HCT116 (cell line): ENCODE measurements around the gene RCL1. TPM values are rescaled to one million over a fixed set of nuclear protein-coding genes. Genes with fewer than 3 reads are reported as not detected.

Source experiments
- ATAC-seq: fragments of 200-7000 bp; cut with Tn5 transposase; 2 replicates; pipeline ENCODE4 v1.9.1; 2020; ENCODE audit warnings: mild to moderate bottlenecking, moderate library complexity
- BruUV-seq: library from RNA; stranded (reverse); fragments of 400-500 nt; replicated peaks from 2 replicates; lab custom pipeline; 2021; lab: Mats Ljungman, UMichigan
- CTCF ChIA-PET: fragments of 300-600 bp; sonication (Branson Sonifier 250); formaldehyde crosslinking; loops from one replicate; lab custom pipeline; 2021; ENCODE audit warnings: antibody characterized with exemption; lab: Charles Lee
- POLR2A ChIA-PET: fragments of 300-600, 350-600 bp; sonication (Branson Sonifier 250); formaldehyde crosslinking; loops from one replicate; lab custom pipeline; 2021; ENCODE audit warnings: antibody characterized with exemption; lab: Charles Lee
- RAD21 ChIA-PET, 2 experiments: fragments of 300-600 bp; sonication (Branson Sonifier 250); formaldehyde crosslinking; loops; one replicate each; lab custom pipeline; 2023; ENCODE audit warnings: low total read pairs in 2 of 2; ENCODE audit not compliant: uncharacterized antibody in 2 of 2, unreplicated experiment in 2 of 2, low non-redundant PET in 1 of 2; lab: Charles Lee
- DNase-seq: peaks from one replicate; pipeline ENCODE4 v3.0.0-alpha.2; 2010; ENCODE audit warnings: low read depth, low spot score
- H2AFZ ChIP-seq: fragments of 200-600 bp; shearing (Covaris generic), sonication (generic); 2 replicates; pipeline ENCODE4 v1.6.1; 2017; ENCODE audit warnings: low read depth, mixed run types, mixed read lengths, antibody characterized with exemption, low read length; ENCODE audit not compliant: poor library complexity, severe bottlenecking
- H3K27ac ChIP-seq: 2 replicates; pipeline ENCODE4 v1.5.1; 2012; ENCODE audit warnings: low read depth, low read length
- H3K27me3 ChIP-seq: fragments of 200-600 bp; sonication (generic); 2 replicates; pipeline ENCODE4 v1.6.1; 2016; ENCODE audit warnings: mixed run types, low read length, mixed read lengths; ENCODE audit not compliant: insufficient read depth
- H3K36me3 ChIP-seq, 2 experiments: fragments of 200-500 bp in 1 of 2; fragments of 200-600 bp in 1 of 2; sonication (Bioruptor generic) in 1 of 2; sonication (generic) in 1 of 2; 2 replicates each; pipeline versions ENCODE4 v1.5.1 to v1.6.1; 2014 to 2016; ENCODE audit warnings: low read length in 2 of 2, inconsistent platforms in 1 of 2, mixed read lengths in 1 of 2, mixed run types in 1 of 2; ENCODE audit not compliant: insufficient read depth in 2 of 2, control insufficient read depth in 1 of 2
- H3K4me1 ChIP-seq, 2 experiments: fragments of 200-600 bp in 1 of 2; sonication (generic) in 1 of 2; 2 replicates each; pipeline versions ENCODE4 v1.5.1 to v1.6.1; 2012 to 2017; ENCODE audit warnings: low read length in 2 of 2, inconsistent platforms in 1 of 2, mild to moderate bottlenecking in 1 of 2, mixed read lengths in 1 of 2, mixed run types in 1 of 2, moderate library complexity in 1 of 2; ENCODE audit not compliant: insufficient read depth in 2 of 2, control insufficient read depth in 1 of 2
- H3K4me2 ChIP-seq: fragments of 200-600 bp; sonication (generic); 2 replicates; pipeline ENCODE4 v1.6.1; 2017; ENCODE audit warnings: mixed run types, low read length, mixed read lengths
- H3K4me3 ChIP-seq, 2 experiments: fragments of 200-600 bp in 1 of 2; sonication (generic) in 1 of 2; replicated peaks in 1 of 2; 2 replicates each; pipeline ENCODE4 v1.5.1; 2011 to 2016; ENCODE audit warnings: low read length in 2 of 2, control low read depth in 1 of 2, low read depth in 1 of 2, mild to moderate bottlenecking in 1 of 2, mixed read lengths in 1 of 2, mixed run types in 1 of 2
- H3K79me2 ChIP-seq: fragments of 200-600 bp; sonication (generic); 2 replicates; pipeline ENCODE4 v1.6.1; 2017; ENCODE audit warnings: mild to moderate bottlenecking, mixed run types, low read length, moderate library complexity, mixed read lengths; ENCODE audit not compliant: insufficient read depth
- H3K9ac ChIP-seq: fragments of 200-600 bp; sonication (generic); 2 replicates; pipeline ENCODE4 v1.6.1; 2016; ENCODE audit warnings: low read length, mixed read lengths
- H3K9me2 ChIP-seq: fragments of 200-600 bp; sonication (generic), shearing (Covaris generic); 2 replicates; pipeline ENCODE4 v1.6.1; 2017; ENCODE audit warnings: mixed run types, mild to moderate bottlenecking, moderate library complexity; ENCODE audit not compliant: insufficient read depth
- H3K9me3 ChIP-seq, 2 experiments: fragments of 200-500 bp in 1 of 2; fragments of 200-600 bp in 1 of 2; sonication (Bioruptor generic) in 1 of 2; sonication (generic) in 1 of 2; 2 replicates each; pipeline ENCODE4 v1.6.1; 2014 to 2017; ENCODE audit warnings: low read length in 2 of 2, mixed read lengths in 2 of 2, inconsistent platforms in 1 of 2, low read depth in 1 of 2, mild to moderate bottlenecking in 1 of 2, mixed run types in 1 of 2, moderate library complexity in 1 of 2; ENCODE audit not compliant: control insufficient read depth in 1 of 2, insufficient read depth in 1 of 2
- H4K20me1 ChIP-seq: fragments of 200-600 bp; sonication (generic), shearing (Covaris generic); 2 replicates; pipeline ENCODE4 v1.6.1; 2017; ENCODE audit warnings: mixed run types, mild to moderate bottlenecking, moderate library complexity; ENCODE audit not compliant: insufficient read depth
- CBX3 ChIP-seq: IDR thresholded peaks from 2 replicates; pipeline ENCODE4 v1.6.1; 2012; ENCODE audit warnings: low read depth
- CEBPB ChIP-seq: IDR thresholded peaks from 2 replicates; pipeline ENCODE4 v1.6.1; 2012; ENCODE audit warnings: low read depth
- EGR1 ChIP-seq: IDR thresholded peaks from 2 replicates; pipeline ENCODE4 v1.6.1; 2012; ENCODE audit warnings: low read depth
- ELF1 ChIP-seq: IDR thresholded peaks from 2 replicates; pipeline ENCODE4 v1.6.1; 2012; ENCODE audit warnings: low read depth, borderline replicate concordance
- EZH2 ChIP-seq: fragments of 200-600 bp; sonication (generic); IDR thresholded peaks from 2 replicates; pipeline ENCODE4 v1.6.1; 2017; ENCODE audit warnings: antibody characterized with exemption, mixed run types
- EZH2phosphoT487 ChIP-seq: fragments of 200-600 bp; IDR thresholded peaks from 2 replicates; pipeline ENCODE4 v1.6.1; 2018; ENCODE audit warnings: antibody characterized with exemption, borderline replicate concordance
- JUND ChIP-seq: IDR thresholded peaks from 2 replicates; pipeline ENCODE4 v1.6.1; 2012
- POLR2A ChIP-seq: IDR thresholded peaks from 2 replicates; pipeline ENCODE4 v1.7.0; 2011; ENCODE audit warnings: borderline replicate concordance; ENCODE audit not compliant: insufficient read depth, insufficient read length; ENCODE audit errors: extremely low read depth
- RAD21 ChIP-seq: IDR thresholded peaks from 2 replicates; pipeline ENCODE4 v1.6.1; 2012; ENCODE audit warnings: low read depth, mild to moderate bottlenecking
- SIN3A ChIP-seq: IDR thresholded peaks from 2 replicates; pipeline ENCODE4 v1.6.1; 2012; ENCODE audit warnings: low read depth
- SRF ChIP-seq: IDR thresholded peaks from 2 replicates; pipeline ENCODE4 v1.6.1; 2012; ENCODE audit warnings: low read depth
- TCF7L2 ChIP-seq: IDR thresholded peaks from 2 replicates; pipeline ENCODE4 v1.7.0; 2011; ENCODE audit warnings: borderline replicate concordance, inconsistent platforms; ENCODE audit not compliant: insufficient read depth, insufficient read length; ENCODE audit errors: extremely low read depth
- ZFX ChIP-seq: fragments of 450-650 bp; IDR thresholded peaks from 2 replicates; pipeline ENCODE4 v1.6.1; 2017
- ZNF274 ChIP-seq: fragments of 200-500 bp; sonication (Bioruptor generic); IDR thresholded peaks from 2 replicates; pipeline ENCODE4 v1.6.1; 2014; ENCODE audit warnings: mild to moderate bottlenecking, low read depth, low read length, inconsistent platforms
- intact Hi-C: fragments of 100-400 bp; cut with micrococcal nuclease; formaldehyde crosslinking; loops from 2 replicates; pipeline ENCODE4 v1.10.0; 2022
- total RNA-seq: library from RNA; stranded (reverse); gene quantifications from one replicate; pipeline ENCODE4 v1.2.1, GENCODE V29; 2021; ENCODE audit not compliant: unreplicated experiment
- TF ChIP-seq, protein P1 (sequence below): IDR thresholded peaks from 2 replicates; pipeline ENCODE4 v1.6.1; 2012; ENCODE audit warnings: low read depth
- TF ChIP-seq, protein P2 (sequence below): IDR thresholded peaks from 2 replicates; pipeline ENCODE4 v1.6.1; 2011; ENCODE audit warnings: mild to moderate bottlenecking, low read length, moderate library complexity; ENCODE audit not compliant: insufficient replicate concordance; ENCODE audit errors: extremely low read depth
- TF ChIP-seq, protein P3 (sequence below): IDR thresholded peaks from 2 replicates; pipeline ENCODE4 v1.6.1; 2012
- TF ChIP-seq, protein P4 (sequence below), 3 experiments: fragments of 200-600 bp in 1 of 3; sonication (generic) in 1 of 3; IDR thresholded peaks in 2 of 3; conservative IDR thresholded peaks in 1 of 3; 2 replicates each; pipeline ENCODE4 v1.5.1; 2012 to 2017; ENCODE audit warnings: low read depth in 2 of 3, low read length in 2 of 3, antibody characterized with exemption in 1 of 3, borderline replicate concordance in 1 of 3, control low read depth in 1 of 3, mild to moderate bottlenecking in 1 of 3, mixed read lengths in 1 of 3, mixed run types in 1 of 3, moderate library complexity in 1 of 3; ENCODE audit not compliant: insufficient read depth in 1 of 3
- TF ChIP-seq, protein P5 (sequence below): IDR thresholded peaks from 2 replicates; pipeline ENCODE4 v1.6.1; 2012

Gene RCL1
- total RNA-seq, 1 experiment from 2014 or later = 29.9 TPM

DNA sequence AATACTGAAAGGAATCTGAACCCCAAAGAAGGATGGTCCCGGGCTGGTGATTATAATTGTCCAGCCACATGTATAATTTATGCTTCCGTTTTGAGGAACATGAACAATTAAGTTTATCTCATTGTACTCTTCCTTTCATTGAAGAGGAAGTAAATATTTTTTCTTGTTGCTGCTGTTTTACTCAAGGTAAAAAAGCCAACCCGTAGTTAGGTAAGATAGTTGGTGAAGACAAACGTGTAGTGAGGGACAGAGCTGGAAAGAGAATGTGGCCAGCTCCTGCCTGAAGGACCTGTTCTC, 5.1 kb downstream of the RCL1 start:
- intact Hi-C loops = no loop called here
- ATAC-seq (no peak), DNase-seq (no peak)
- Histone ChIP-seq H3K36me3 (no peaks in the 10 kb centered on the region), H2AFZ (no peak overlapping the region), H3K27me3 (no peaks in the 10 kb centered on the region), H3K27ac (no peak overlapping the region), H3K9me2 (no peaks in the 10 kb centered on the region), H3K4me3 (no peak overlapping the region), H3K9me3 (no peaks in the 10 kb centered on the region), H3K79me2 (peaks cover 99% of the 10 kb centered on the region), H4K20me1 (peaks cover 14% of the 10 kb centered on the region; the same call in 1 of the 2 replicates), H3K9ac (no peak overlapping the region), H3K4me1 (peaks cover 4 to 14% of the 10 kb centered on the region in 2 experiments; a peak in 2 of 4 replicates), H3K4me2 (no peak overlapping the region)
- POLR2A ChIA-PET = no interaction called here
- CTCF ChIA-PET = no interaction called here
- TF ChIP-seq TCF7L2 (no peak), CEBPB (no peak), EZH2phosphoT487 (no peak), SRF (no peak), EGR1 (no peak), ELF1 (no peak), JUND (no peak), RAD21 (no peak), EZH2 (no peak), CBX3 (no peak), SIN3A (no peak), ZNF274 (no peak), ZFX (no peak), POLR2A (no peak)
- TF ChIP-seq, protein P1, sequence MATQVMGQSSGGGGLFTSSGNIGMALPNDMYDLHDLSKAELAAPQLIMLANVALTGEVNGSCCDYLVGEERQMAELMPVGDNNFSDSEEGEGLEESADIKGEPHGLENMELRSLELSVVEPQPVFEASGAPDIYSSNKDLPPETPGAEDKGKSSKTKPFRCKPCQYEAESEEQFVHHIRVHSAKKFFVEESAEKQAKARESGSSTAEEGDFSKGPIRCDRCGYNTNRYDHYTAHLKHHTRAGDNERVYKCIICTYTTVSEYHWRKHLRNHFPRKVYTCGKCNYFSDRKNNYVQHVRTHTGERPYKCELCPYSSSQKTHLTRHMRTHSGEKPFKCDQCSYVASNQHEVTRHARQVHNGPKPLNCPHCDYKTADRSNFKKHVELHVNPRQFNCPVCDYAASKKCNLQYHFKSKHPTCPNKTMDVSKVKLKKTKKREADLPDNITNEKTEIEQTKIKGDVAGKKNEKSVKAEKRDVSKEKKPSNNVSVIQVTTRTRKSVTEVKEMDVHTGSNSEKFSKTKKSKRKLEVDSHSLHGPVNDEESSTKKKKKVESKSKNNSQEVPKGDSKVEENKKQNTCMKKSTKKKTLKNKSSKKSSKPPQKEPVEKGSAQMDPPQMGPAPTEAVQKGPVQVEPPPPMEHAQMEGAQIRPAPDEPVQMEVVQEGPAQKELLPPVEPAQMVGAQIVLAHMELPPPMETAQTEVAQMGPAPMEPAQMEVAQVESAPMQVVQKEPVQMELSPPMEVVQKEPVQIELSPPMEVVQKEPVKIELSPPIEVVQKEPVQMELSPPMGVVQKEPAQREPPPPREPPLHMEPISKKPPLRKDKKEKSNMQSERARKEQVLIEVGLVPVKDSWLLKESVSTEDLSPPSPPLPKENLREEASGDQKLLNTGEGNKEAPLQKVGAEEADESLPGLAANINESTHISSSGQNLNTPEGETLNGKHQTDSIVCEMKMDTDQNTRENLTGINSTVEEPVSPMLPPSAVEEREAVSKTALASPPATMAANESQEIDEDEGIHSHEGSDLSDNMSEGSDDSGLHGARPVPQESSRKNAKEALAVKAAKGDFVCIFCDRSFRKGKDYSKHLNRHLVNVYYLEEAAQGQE = no peak
- TF ChIP-seq, protein P2, sequence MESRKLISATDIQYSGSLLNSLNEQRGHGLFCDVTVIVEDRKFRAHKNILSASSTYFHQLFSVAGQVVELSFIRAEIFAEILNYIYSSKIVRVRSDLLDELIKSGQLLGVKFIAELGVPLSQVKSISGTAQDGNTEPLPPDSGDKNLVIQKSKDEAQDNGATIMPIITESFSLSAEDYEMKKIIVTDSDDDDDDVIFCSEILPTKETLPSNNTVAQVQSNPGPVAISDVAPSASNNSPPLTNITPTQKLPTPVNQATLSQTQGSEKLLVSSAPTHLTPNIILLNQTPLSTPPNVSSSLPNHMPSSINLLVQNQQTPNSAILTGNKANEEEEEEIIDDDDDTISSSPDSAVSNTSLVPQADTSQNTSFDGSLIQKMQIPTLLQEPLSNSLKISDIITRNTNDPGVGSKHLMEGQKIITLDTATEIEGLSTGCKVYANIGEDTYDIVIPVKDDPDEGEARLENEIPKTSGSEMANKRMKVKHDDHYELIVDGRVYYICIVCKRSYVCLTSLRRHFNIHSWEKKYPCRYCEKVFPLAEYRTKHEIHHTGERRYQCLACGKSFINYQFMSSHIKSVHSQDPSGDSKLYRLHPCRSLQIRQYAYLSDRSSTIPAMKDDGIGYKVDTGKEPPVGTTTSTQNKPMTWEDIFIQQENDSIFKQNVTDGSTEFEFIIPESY = no peak
- TF ChIP-seq, protein P3, sequence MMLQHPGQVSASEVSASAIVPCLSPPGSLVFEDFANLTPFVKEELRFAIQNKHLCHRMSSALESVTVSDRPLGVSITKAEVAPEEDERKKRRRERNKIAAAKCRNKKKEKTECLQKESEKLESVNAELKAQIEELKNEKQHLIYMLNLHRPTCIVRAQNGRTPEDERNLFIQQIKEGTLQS = no peak
- TF ChIP-seq, protein P4, sequence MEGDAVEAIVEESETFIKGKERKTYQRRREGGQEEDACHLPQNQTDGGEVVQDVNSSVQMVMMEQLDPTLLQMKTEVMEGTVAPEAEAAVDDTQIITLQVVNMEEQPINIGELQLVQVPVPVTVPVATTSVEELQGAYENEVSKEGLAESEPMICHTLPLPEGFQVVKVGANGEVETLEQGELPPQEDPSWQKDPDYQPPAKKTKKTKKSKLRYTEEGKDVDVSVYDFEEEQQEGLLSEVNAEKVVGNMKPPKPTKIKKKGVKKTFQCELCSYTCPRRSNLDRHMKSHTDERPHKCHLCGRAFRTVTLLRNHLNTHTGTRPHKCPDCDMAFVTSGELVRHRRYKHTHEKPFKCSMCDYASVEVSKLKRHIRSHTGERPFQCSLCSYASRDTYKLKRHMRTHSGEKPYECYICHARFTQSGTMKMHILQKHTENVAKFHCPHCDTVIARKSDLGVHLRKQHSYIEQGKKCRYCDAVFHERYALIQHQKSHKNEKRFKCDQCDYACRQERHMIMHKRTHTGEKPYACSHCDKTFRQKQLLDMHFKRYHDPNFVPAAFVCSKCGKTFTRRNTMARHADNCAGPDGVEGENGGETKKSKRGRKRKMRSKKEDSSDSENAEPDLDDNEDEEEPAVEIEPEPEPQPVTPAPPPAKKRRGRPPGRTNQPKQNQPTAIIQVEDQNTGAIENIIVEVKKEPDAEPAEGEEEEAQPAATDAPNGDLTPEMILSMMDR (IDR thresholded peaks at IDR 0.05 in 2 of 3, conservative IDR thresholded peaks at IDR 0.05 in 1 of 3; ENCODE audit: borderline replicate concordance in 1 of 3, insufficient read depth in 1 of 3, low read depth in 2 of 3, low read length in 2 of 3) = no peak
- TF ChIP-seq, protein P5, sequence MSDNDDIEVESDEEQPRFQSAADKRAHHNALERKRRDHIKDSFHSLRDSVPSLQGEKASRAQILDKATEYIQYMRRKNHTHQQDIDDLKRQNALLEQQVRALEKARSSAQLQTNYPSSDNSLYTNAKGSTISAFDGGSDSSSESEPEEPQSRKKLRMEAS = no peak
- no TSS peak for BruUV-seq
- RAD21 ChIA-PET = no interaction called here
